Posterior vena cava (tissue), 2 donors: ENCODE measurements around the gene WDFY1. TPM values are rescaled to one million over a fixed set of nuclear protein-coding genes. Genes with fewer than 3 reads are reported as not detected.
A peak's percentile ranks its signal among the peaks of the same experiment; 100 is the strongest.

Source experiments
- DNase-seq: peaks from one replicate; pipeline ENCODE4 v3.0.0-alpha.2; 2020; ENCODE audit warnings: low spot score
- intact Hi-C, 2 donors: fragments of 100-400 bp; cut with DNase I; formaldehyde crosslinking; loops; one replicate each; pipeline versions ENCODE4 v1.14.1 to v1.14.2; 2022 to 2023
- total RNA-seq, 2 donors: library from RNA; stranded (reverse); fragmentation: NEBNext Ultra II Directional; extraction: Animal tissue kit (Norgen Biotek cat#: 25700); gene quantifications; one replicate each; pipeline ENCODE4 v1.2.1, GENCODE V29; 2021
- donor health status: DM: yes; HTN: yes; CAD: no.
- donor health status: DM: yes; HTN: yes; CAD: no.

WDFY1 gene
- total RNA-seq, 2 donors from 2014 or later = 43.3 to 44.1 TPM

- intact Hi-C loops = no loop called here
- peak; percentile 85 for DNase-seq
Measured at GRCh38 chr2:223837287-223838061, 107.7 kb downstream of the WDFY1 start, which contains the start of gene AP1S3. Gene AP1S3 (minus strand): TSS chr2:223837582. CDS start chr2:223837450, 132 bp downstream.

DNA sequence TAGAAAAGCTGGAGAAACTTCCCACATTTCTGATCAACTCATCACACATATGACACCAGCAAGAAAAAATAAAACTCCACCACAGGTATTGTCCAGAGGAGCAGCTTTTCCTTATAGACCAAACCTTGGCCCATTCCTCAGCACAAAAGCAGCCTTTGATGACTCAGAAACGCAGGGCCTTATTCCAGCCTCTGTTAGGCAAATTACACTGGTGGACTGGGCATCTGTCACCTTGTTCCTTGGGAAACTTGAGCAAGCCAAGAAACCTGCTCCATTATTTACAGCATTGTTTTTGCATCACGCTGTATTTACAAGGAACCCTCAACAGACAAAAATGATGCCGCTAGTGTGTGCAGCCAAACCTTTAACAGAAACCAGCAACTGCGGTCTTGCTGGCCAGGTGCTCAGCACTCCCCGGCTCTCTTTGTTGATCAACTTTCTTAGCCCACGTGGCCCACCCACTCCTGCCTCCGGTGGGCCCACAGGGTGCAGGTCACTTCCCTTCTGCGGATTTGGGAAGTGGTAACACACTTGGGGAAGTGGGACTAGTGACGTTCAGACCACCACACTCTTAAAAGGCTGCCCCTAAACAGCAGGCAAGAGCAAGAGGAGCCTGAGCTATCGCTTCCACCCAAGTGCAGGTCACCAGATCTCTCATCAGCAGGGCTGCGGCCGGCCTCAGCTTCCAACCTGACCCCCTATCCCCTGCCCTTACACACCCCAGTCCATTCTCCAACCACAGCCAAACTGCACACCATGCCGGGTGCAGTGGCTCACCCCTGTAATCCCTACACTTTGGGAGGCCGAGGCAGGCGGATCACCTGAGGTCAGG is 109.2 kb downstream of the WDFY1 start:
- intact Hi-C loops = no loop called here
- no peak for DNase-seq

DNA sequence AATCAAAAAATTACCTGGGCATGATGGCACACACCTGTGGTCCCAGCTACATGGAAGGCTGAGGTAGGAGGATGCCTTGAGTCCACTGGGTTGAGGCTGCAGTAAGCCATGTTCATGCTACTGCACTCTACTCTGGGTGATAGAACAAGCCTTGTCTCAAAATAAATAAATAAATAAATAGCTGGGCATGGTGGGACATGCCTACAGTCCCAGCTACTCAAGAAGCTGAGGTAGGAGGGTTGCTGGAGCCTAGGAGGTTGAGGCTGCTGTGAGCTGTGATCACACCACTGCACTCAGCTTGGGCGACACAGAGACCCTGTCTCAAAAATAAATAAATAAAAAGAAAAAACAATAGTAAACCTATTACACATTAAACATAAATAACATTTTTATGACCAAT is 110.7 kb downstream of the WDFY1 start:
- no peak for DNase-seq
- intact Hi-C loops = no loop called here

GRCh38 chr2:223832241-223832903 is 112.8 kb downstream of the WDFY1 start:
- DNase-seq = no peak
- intact Hi-C loops = no loop called here

- intact Hi-C loops = no loop called here
- DNase-seq = no peak
Measured at GRCh38 chr2:223829128-223829527, 116.0 kb downstream of the WDFY1 start.

DNA sequence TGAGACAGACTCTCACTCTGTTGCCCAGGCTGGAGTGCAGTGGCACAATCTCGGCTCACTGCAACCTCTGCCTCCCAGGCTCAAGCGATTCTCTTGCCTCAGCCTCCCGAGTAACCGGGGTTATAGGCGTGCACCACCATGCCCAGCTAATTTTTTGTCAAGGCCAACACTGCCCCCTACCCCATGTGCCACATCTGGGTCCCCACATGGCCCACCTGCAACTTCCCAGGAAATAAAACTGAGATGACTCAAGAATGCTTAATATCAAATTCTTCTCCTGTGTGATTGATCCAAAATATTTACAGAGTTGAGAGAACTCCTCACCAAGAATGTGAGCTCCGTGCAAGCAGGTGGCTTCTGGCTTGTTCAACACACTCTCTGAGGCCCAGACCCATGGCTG is 116.8 kb downstream of the WDFY1 start:
- no peak for DNase-seq

DNA sequence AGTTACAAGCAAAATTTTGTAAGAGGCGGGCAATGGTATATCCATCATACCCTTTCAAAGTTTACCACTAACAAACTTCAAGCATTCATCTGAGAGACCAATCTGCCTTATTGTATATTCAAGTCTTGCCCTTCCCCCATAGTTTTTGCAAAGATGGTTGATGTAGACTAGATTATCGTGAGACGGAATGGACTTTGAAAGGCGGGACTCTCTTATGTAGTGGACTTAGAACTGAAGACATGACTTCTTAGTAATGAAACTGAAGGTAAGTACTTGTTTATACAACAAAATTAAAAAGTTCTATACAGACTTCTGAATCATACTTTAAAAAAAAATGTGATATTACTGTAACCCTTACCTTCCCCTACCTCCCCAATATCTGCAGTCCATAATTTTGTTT is 118.1 kb downstream of the WDFY1 start:
- intact Hi-C loops = no loop called here
- DNase-seq = no peak

More for the DNA sequence above, 116.8 kb downstream of the WDFY1 start:
- intact Hi-C loops = no loop called here

Other genes starting within 250 kb of the WDFY1 start
- 1 to 10 TPM; 1.2 to 1.5 TPM for gene AP1S3, start 107.8 kb downstream of the WDFY1 start, total RNA-seq
- 10 to 100 TPM; 10.4 to 12.2 TPM for gene MRPL44, start 12.1 kb upstream of the WDFY1 start, total RNA-seq
- gene SERPINE2, start 94.0 kb upstream of the WDFY1 start, total RNA-seq = 100 to 1,000 TPM; 385 to 718 TPM